ENCODE results near the gene DROSHA. TPM values are rescaled to one million over a fixed set of nuclear protein-coding genes. Genes with fewer than 3 reads are reported as not detected.

The DROSHA gene
- total and polyA plus RNA-seq, 2 donors (not counting 3 experiments of a cell fraction or from before 2014, with no cell fraction given), result 49.1 to 96.4 TPM

DNA sequence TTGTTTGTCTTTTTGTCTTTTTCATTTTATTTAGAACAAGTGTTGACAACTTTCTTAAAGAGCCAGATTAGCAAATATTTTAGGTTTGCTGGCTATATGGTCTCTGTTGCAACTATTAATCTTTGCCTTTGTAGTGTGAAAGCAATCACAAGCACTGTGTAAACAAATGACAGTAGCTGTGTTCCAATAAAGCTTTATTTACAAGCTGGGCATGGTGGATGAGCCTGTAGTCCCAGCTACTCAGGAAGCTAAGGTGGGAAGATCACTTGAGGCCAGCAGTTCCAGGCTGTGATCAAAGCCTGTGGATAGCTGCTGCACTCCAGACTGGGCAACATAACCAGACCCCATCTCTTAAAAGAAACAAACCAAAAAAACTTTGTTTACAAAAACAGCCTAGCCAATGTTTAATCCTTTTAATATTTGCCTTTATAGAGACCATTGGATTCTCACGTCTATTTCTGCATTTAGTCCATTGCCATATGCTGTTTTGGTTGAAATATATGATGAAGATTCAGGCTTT is 2.7 kb upstream of the DROSHA start:
- H3K27me3 ChIP-seq (ENCODE audit: control insufficient read depth in 2 of 2, insufficient read depth in 2 of 2, low read length in 2 of 2), result no peaks in the 10 kb centered on the region
- no peak for FAIRE-seq
- DNase-seq (ENCODE audit: low read depth, low spot score), result no peak
- H3K4me3 ChIP-seq (replicated peaks in 1 of 3; ENCODE audit: insufficient read depth in 1 of 3, low read depth in 1 of 3, low read length in 3 of 3), result no peak overlapping the region
- H3K36me3 ChIP-seq (ENCODE audit: control insufficient read depth in 2 of 2, extremely low read depth in 1 of 2, insufficient read depth in 2 of 2, low read length in 2 of 2), result peaks cover 10 to 11% of the 10 kb centered on the region in 2 experiments
- ChIA-PET CTCF (no interaction called here), POLR2A (no interaction called here)
- no peak overlapping the region for H3K4me2 ChIP-seq (ENCODE audit: insufficient read depth, low read length)
- no peaks in the 10 kb centered on the region for H3K9me1 ChIP-seq (replicated peaks; ENCODE audit: control insufficient read depth, extremely low read depth, insufficient read depth, low read length)
- no TSS peak for BruUV-seq (replicated peaks)
- no peak overlapping the region for H2AFZ ChIP-seq (ENCODE audit: low read depth, low read length)
- no peak overlapping the region for H3K27ac ChIP-seq (ENCODE audit: insufficient read depth, low read depth, low read length)
- intact Hi-C loops (cut with micrococcal nuclease) (loop anchor here (5.0 kb wide), 1 partner anchor 107 kb away; no protein-coding TSS in a partner anchor), dilution Hi-C loops (cut with MboI; ENCODE audit: extremely low pct_ligation_motif_present, low sequenced_read_pairs) (no loop called here)
- peaks cover 14% of the 10 kb centered on the region for H3K4me1 ChIP-seq (ENCODE audit: control insufficient read depth, extremely low read depth, insufficient read depth, low read length)
- no peaks in the 10 kb centered on the region for H3K9me3 ChIP-seq (replicated peaks; ENCODE audit: control insufficient read depth, insufficient read depth, low read length)
- TF ChIP-seq CTCF (IDR thresholded peaks at IDR 0.05; ENCODE audit: extremely low read depth in 1 of 2, insufficient read depth in 1 of 2, low read depth in 1 of 2, low read length in 2 of 2) (no peak), GATA2 (IDR thresholded peaks at IDR 0.05; ENCODE audit: insufficient read depth, insufficient read length, low read depth, low read length) (no peak)
- peaks cover 41% of the 10 kb centered on the region for H3K79me2 ChIP-seq (ENCODE audit: control insufficient read depth, insufficient read depth, low read length)
- H3K9ac ChIP-seq (replicated peaks; ENCODE audit: extremely low read depth, insufficient read depth, low read length), result no peak overlapping the region
- H4K20me1 ChIP-seq (replicated peaks; ENCODE audit: control insufficient read depth, extremely low read depth, insufficient read depth, low read length), result no peaks in the 10 kb centered on the region

DNA sequence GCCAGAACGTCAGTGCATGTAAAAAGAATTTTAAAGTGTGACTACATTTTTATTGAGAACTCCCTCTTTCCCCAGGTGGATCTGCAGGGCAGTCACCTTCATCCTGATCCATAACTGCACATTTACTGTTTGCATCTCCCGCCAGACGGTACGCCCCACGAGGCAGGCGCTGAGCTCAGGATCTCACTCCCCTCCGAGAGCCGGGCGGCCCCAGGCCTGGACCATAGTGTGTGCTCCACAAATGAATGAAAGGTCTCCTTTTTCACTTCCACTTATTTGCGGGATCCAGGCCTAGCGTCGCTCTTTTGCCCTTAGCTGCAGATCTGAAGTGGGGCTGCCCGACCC is 378 bp downstream of the DROSHA start:
- H3K9ac ChIP-seq (replicated peaks; ENCODE audit: extremely low read depth, insufficient read depth, low read length), result peak overlapping the region; percentile 68
- no peaks in the 10 kb centered on the region for H3K9me3 ChIP-seq (replicated peaks; ENCODE audit: control insufficient read depth, insufficient read depth, low read length)
- intact Hi-C loops (cut with micrococcal nuclease), result loop anchor here (5.0 kb wide), 1 partner anchor 104 kb away; no protein-coding TSS in a partner anchor
- dilution Hi-C loops (cut with MboI; ENCODE audit: extremely low pct_ligation_motif_present, low sequenced_read_pairs), result no loop called here
- ChIA-PET POLR2A (no interaction called here), CTCF (interaction anchor here (1.2 to 2.0 kb wide), 5 partner anchors 10 to 561 kb away, joined by 6 to 16 read pairs (median 7); no protein-coding TSS in a partner anchor)
- peaks cover 14% of the 10 kb centered on the region for H3K4me1 ChIP-seq (ENCODE audit: control insufficient read depth, extremely low read depth, insufficient read depth, low read length)
- H4K20me1 ChIP-seq (replicated peaks; ENCODE audit: control insufficient read depth, extremely low read depth, insufficient read depth, low read length), result no peaks in the 10 kb centered on the region
- FAIRE-seq, result no peak
- peak overlapping the region; percentile 69 for H2AFZ ChIP-seq (ENCODE audit: low read depth, low read length)
- peak; percentile 40 for DNase-seq (ENCODE audit: low read depth, low spot score)
- peaks cover 9 to 21% of the 10 kb centered on the region in 2 experiments for H3K36me3 ChIP-seq (ENCODE audit: control insufficient read depth in 2 of 2, extremely low read depth in 1 of 2, insufficient read depth in 2 of 2, low read length in 2 of 2)
- peak overlapping the region; percentile 47 for H3K27ac ChIP-seq (ENCODE audit: insufficient read depth, low read depth, low read length)
- peak overlapping the region; percentile 86 to 93 (median 88) for H3K4me3 ChIP-seq (replicated peaks in 1 of 3; ENCODE audit: insufficient read depth in 1 of 3, low read depth in 1 of 3, low read length in 3 of 3)
- peaks cover 41% of the 10 kb centered on the region for H3K79me2 ChIP-seq (ENCODE audit: control insufficient read depth, insufficient read depth, low read length)
- no peak for TF ChIP-seq CTCF (IDR thresholded peaks at IDR 0.05; ENCODE audit: extremely low read depth in 1 of 2, insufficient read depth in 1 of 2, low read depth in 1 of 2, low read length in 2 of 2)
- BruUV-seq (replicated peaks), result TSS peak; percentile 62
- peak overlapping the region; percentile 86 for H3K4me2 ChIP-seq (ENCODE audit: insufficient read depth, low read length)
- H3K9me1 ChIP-seq (replicated peaks; ENCODE audit: control insufficient read depth, extremely low read depth, insufficient read depth, low read length), result no peaks in the 10 kb centered on the region
- no peaks in the 10 kb centered on the region for H3K27me3 ChIP-seq (ENCODE audit: control insufficient read depth in 2 of 2, insufficient read depth in 2 of 2, low read length in 2 of 2)

Measured in endothelial cell of umbilical vein (primary cell).